ENCODE data around the gene DOK5.

GRCh38 chr20:54642864-54643667, 167.7 kb downstream of the DOK5 start:
- TF ChIP-seq CTCF (conservative IDR thresholded peaks at IDR 0.05; ENCODE audit: low read depth, low read length) (no peak), EZH2 (IDR thresholded peaks at IDR 0.05; ENCODE audit: borderline replicate concordance, low read depth, low read length, poor library complexity, severe bottlenecking) (no peak)

Data from A673 (cell line).